Endothelial cell of umbilical vein (primary cell): Measurements from ENCODE around the gene SLC28A1. TPM values are rescaled to one million over a fixed set of nuclear protein-coding genes. Genes with fewer than 3 reads are reported as not detected.

Experiments
- BruUV-seq: library from RNA; stranded (reverse); fragments of 400-500 nt; replicated peaks from 2 replicates; lab custom pipeline; 2021; lab: Mats Ljungman, UMichigan
- CTCF ChIA-PET: fragments of 300-600, 350-600 bp; sonication (Branson Sonifier 250); formaldehyde crosslinking; loops from one replicate; lab custom pipeline; 2021; ENCODE audit warnings: antibody characterized with exemption, inconsistent platforms; lab: Charles Lee
- POLR2A ChIA-PET: fragments of 300-600, 350-600 bp; sonication (Branson Sonifier 250); formaldehyde crosslinking; loops from one replicate; lab custom pipeline; 2021; ENCODE audit warnings: antibody characterized with exemption, inconsistent platforms; lab: Charles Lee
- DNase-seq: peaks from one replicate; pipeline ENCODE4 v3.0.0-alpha.2; 2011; ENCODE audit warnings: low read depth, low spot score
- FAIRE-seq: peaks from 2 replicates; lab custom pipeline; 2011; peaks lifted over from hg19 to GRCh38; lab: Jason Lieb, UNC
- H2AFZ ChIP-seq: 2 replicates; pipeline ENCODE4 v1.6.0; 2012; ENCODE audit warnings: low read depth, low read length, control low read depth, inconsistent platforms
- H3K27ac ChIP-seq: 2 replicates; pipeline ENCODE4 v1.5.1; 2011; ENCODE audit warnings: low read depth, mild to moderate bottlenecking, control low read depth, low read length, moderate library complexity; ENCODE audit not compliant: insufficient read depth
- H3K27me3 ChIP-seq, 2 experiments: 2 replicates each; pipeline versions ENCODE4 v1.6.0 to v1.6.1; 2011; ENCODE audit warnings: low read length in 2 of 2, mixed read lengths in 1 of 2; ENCODE audit not compliant: control insufficient read depth in 2 of 2, insufficient read depth in 2 of 2
- H3K36me3 ChIP-seq, 2 experiments: 2 replicates in 1 of 2; 3 replicates in 1 of 2; pipeline ENCODE4 v1.5.1; 2011; ENCODE audit warnings: low read length in 2 of 2, mild to moderate bottlenecking in 1 of 2, moderate library complexity in 1 of 2; ENCODE audit not compliant: control insufficient read depth in 2 of 2, insufficient read depth in 2 of 2; ENCODE audit errors: extremely low read depth in 1 of 2
- H3K4me1 ChIP-seq: 3 replicates; pipeline ENCODE4 v1.5.1; 2011; ENCODE audit warnings: mild to moderate bottlenecking, low read length; ENCODE audit not compliant: control insufficient read depth, insufficient read depth; ENCODE audit errors: extremely low read depth
- H3K4me2 ChIP-seq: 2 replicates; pipeline ENCODE4 v1.6.1; 2011; ENCODE audit warnings: low read length, control low read depth, mixed read lengths; ENCODE audit not compliant: insufficient read depth
- H3K4me3 ChIP-seq, 3 experiments: fragments of 200-600 bp in 1 of 3; sonication (generic), shearing (Covaris generic) in 1 of 3; replicated peaks in 1 of 3; 2 replicates each; pipeline ENCODE4 v1.5.1; 2011 to 2016; ENCODE audit warnings: control low read depth in 3 of 3, low read length in 3 of 3, mild to moderate bottlenecking in 2 of 3, inconsistent platforms in 1 of 3, low read depth in 1 of 3, moderate library complexity in 1 of 3; ENCODE audit not compliant: insufficient read depth in 1 of 3
- H3K79me2 ChIP-seq: 2 replicates; pipeline ENCODE4 v1.6.0; 2012; ENCODE audit warnings: low read length, inconsistent platforms; ENCODE audit not compliant: control insufficient read depth, insufficient read depth
- H3K9ac ChIP-seq: replicated peaks from 2 replicates; pipeline ENCODE3; 2011; ENCODE audit warnings: low read length, control low read depth; ENCODE audit not compliant: insufficient read depth; ENCODE audit errors: extremely low read depth
- H3K9me1 ChIP-seq: replicated peaks from 3 replicates; pipeline ENCODE4 v1.6.0; 2011; ENCODE audit warnings: mild to moderate bottlenecking, low read length; ENCODE audit not compliant: control insufficient read depth, insufficient read depth; ENCODE audit errors: extremely low read depth
- H3K9me3 ChIP-seq: replicated peaks from 2 replicates; pipeline ENCODE4 v1.5.1; 2012; ENCODE audit warnings: low read length, inconsistent platforms; ENCODE audit not compliant: control insufficient read depth, insufficient read depth
- H4K20me1 ChIP-seq: replicated peaks from 2 replicates; pipeline ENCODE3; 2011; ENCODE audit warnings: mild to moderate bottlenecking, low read length; ENCODE audit not compliant: control insufficient read depth, insufficient read depth; ENCODE audit errors: extremely low read depth
- CTCF ChIP-seq, 2 donors: IDR thresholded peaks; 1 replicate in 1 of 2; 2 replicates in 1 of 2; pipeline ENCODE4 v1.5.1; 2011; ENCODE audit warnings: low read length in 2 of 2, mild to moderate bottlenecking in 2 of 2, moderate library complexity in 2 of 2, control low read depth in 1 of 2, inconsistent platforms in 1 of 2, low read depth in 1 of 2; ENCODE audit not compliant: insufficient read depth in 1 of 2; ENCODE audit errors: extremely low read depth in 1 of 2
- EZH2 ChIP-seq: IDR thresholded peaks from 2 replicates; pipeline ENCODE4 v1.6.1; 2012; ENCODE audit warnings: borderline replicate concordance, low read depth, mild to moderate bottlenecking, moderate library complexity, low read length, inconsistent platforms; ENCODE audit not compliant: severe bottlenecking
- FOS ChIP-seq: IDR thresholded peaks from 2 replicates; pipeline ENCODE4 v1.6.1; 2011; ENCODE audit warnings: mild to moderate bottlenecking, low read length, moderate library complexity, borderline replicate concordance; ENCODE audit not compliant: insufficient read depth
- GATA2 ChIP-seq: IDR thresholded peaks from 2 replicates; pipeline ENCODE4 v1.7.0; 2011; ENCODE audit warnings: low read depth, mild to moderate bottlenecking, moderate library complexity, mixed read lengths, low read length; ENCODE audit not compliant: insufficient read length, insufficient read depth
- JUN ChIP-seq: IDR thresholded peaks from 2 replicates; pipeline ENCODE4 v1.6.1; 2011; ENCODE audit warnings: borderline replicate concordance, low read depth; ENCODE audit not compliant: insufficient read length, insufficient read depth
- MAX ChIP-seq: IDR thresholded peaks from 2 replicates; pipeline ENCODE4 v1.6.1; 2011; ENCODE audit not compliant: insufficient read depth, insufficient read length
- MYC ChIP-seq: IDR thresholded peaks from one replicate; pipeline ENCODE4 v1.6.1; 2011; ENCODE audit warnings: mild to moderate bottlenecking, low read depth, low read length
- POLR2A ChIP-seq: IDR thresholded peaks from 2 replicates; pipeline ENCODE4 v1.6.1; 2012; ENCODE audit warnings: low read depth, mild to moderate bottlenecking, control low read depth, low read length
- POLR2AphosphoS5 ChIP-seq: IDR thresholded peaks from 2 replicates; pipeline ENCODE4 v1.6.1; 2012; ENCODE audit warnings: low read depth, mild to moderate bottlenecking, control low read depth, low read length, moderate library complexity; ENCODE audit not compliant: insufficient read depth
- dilution Hi-C: fragments of 300-500 bp; cut with MboI; formaldehyde crosslinking; loops from one replicate; pipeline ENCODE4 v1.15.0; 2019; ENCODE audit warnings: low sequenced_read_pairs; ENCODE audit not compliant: extremely low pct_ligation_motif_present
- intact Hi-C: fragments of 100-400 bp; cut with micrococcal nuclease; formaldehyde crosslinking; loops from one replicate; pipeline ENCODE4 v1.10.0; 2022
- polyA plus RNA-seq, 4 experiments: library from polyadenylated mRNA; depleted of rRNA in 3 of 4; stranded (reverse) in 3 of 4; unstranded in 1 of 4; fragments of >200 nt; gene quantifications; 2 replicates each; pipeline versions ENCODE4 v1.2.1 to v1.2.3, GENCODE V29; 2011 to 2012; ENCODE audit warnings: missing spikeins in 1 of 4
- total RNA-seq: library from RNA; stranded (reverse); gene quantifications from 2 replicates; pipeline ENCODE4 v1.2.3, GENCODE V29; 2021

Gene SLC28A1
- total and polyA plus RNA-seq, 2 donors (not counting 3 experiments of a cell fraction or from before 2014, with no cell fraction given): not detected

GRCh38 chr15:84847382-84847781 lies 37.1 kb upstream of the SLC28A1 start:
- DNase-seq (no peak), FAIRE-seq (no peak)
- CTCF ChIA-PET: interaction anchor here (4.3 kb wide), 1 partner anchor 81 kb away, joined by 44 read pairs; no protein-coding TSS in a partner anchor
- BruUV-seq: no TSS peak
- Histone ChIP-seq H3K9ac (no peak overlapping the region), H3K4me3 (no peak overlapping the region), H3K9me1 (no peaks in the 10 kb centered on the region), H4K20me1 (no peaks in the 10 kb centered on the region), H3K36me3 (peaks cover 0 to 3% of the 10 kb centered on the region in 2 experiments), H3K27ac (no peak overlapping the region), H2AFZ (no peak overlapping the region), H3K4me1 (no peaks in the 10 kb centered on the region), H3K9me3 (peaks cover 2% of the 10 kb centered on the region), H3K27me3 (no peaks in the 10 kb centered on the region), H3K79me2 (no peaks in the 10 kb centered on the region), H3K4me2 (no peak overlapping the region)
- intact Hi-C loops: no loop called here
- dilution Hi-C loops: loop anchor here (25.0 kb wide), 1 partner anchor 115 kb away; no protein-coding TSS in a partner anchor
- TF ChIP-seq CTCF (IDR thresholded peaks at IDR 0.05; ENCODE audit: extremely low read depth in 1 of 2, insufficient read depth in 1 of 2, low read depth in 1 of 2, low read length in 2 of 2) (no peak), MAX (no peak), GATA2 (no peak), EZH2 (no peak), JUN (no peak), POLR2AphosphoS5 (no peak), POLR2A (no peak), MYC (no peak), FOS (no peak)
- POLR2A ChIA-PET: no interaction called here
